Uterus (tissue), 4 donors: Measurements from ENCODE around the gene ASPG. TPM values are rescaled to one million over a fixed set of nuclear protein-coding genes. Genes with fewer than 3 reads are reported as not detected.

Experiments used
- DNase-seq, 2 donors: peaks; one replicate each; pipeline ENCODE4 v3.0.0-alpha.2; 2019 to 2020
- H3K27ac ChIP-seq, 2 donors: fragments of 200-600 bp; sonication (generic); 1 replicate in 1 of 2; 2 replicates in 1 of 2; pipeline ENCODE4 v1.5.1; 2016 to 2018
- H3K27me3 ChIP-seq, 2 donors: fragments of 200-600 bp; sonication (generic); one replicate each; pipeline ENCODE4 v1.5.1; 2018 to 2019; ENCODE audit warnings: control low read depth in 1 of 2
- H3K36me3 ChIP-seq, 2 donors: fragments of 200-600 bp; sonication (generic); one replicate each; pipeline ENCODE4 v1.5.1; 2019; ENCODE audit warnings: control low read depth in 1 of 2
- H3K4me1 ChIP-seq, 2 donors: fragments of 200-600 bp; sonication (generic); one replicate each; pipeline ENCODE4 v1.5.1; 2018 to 2019; ENCODE audit warnings: control low read depth in 1 of 2
- H3K4me3 ChIP-seq, 2 donors: fragments of 200-600 bp; sonication (generic); 1 replicate in 1 of 2; 2 replicates in 1 of 2; pipeline ENCODE4 v1.5.1; 2018 to 2019; ENCODE audit warnings: mild to moderate bottlenecking in 1 of 2
- H3K9me3 ChIP-seq, 2 donors: fragments of 200-600 bp; sonication (generic); one replicate each; pipeline ENCODE4 v1.5.1; 2019; ENCODE audit warnings: control low read depth in 1 of 2
- CTCF ChIP-seq, 4 experiments: fragments of 200-600 bp in 2 of 4; fragments of 450-650 bp in 2 of 4; sonication (generic) in 2 of 4; IDR thresholded peaks; one replicate each; pipeline ENCODE4 v1.5.1; 2016 to 2019; ENCODE audit warnings: antibody characterized with exemption in 4 of 4, mild to moderate bottlenecking in 2 of 4, moderate library complexity in 1 of 4
- POLR2A ChIP-seq, 2 donors: fragments of 450-650 bp; IDR thresholded peaks; one replicate each; pipeline ENCODE4 v1.6.1; 2016; ENCODE audit warnings: antibody characterized with exemption in 2 of 2, mild to moderate bottlenecking in 1 of 2, moderate library complexity in 1 of 2
- intact Hi-C: fragments of 100-400 bp; cut with DNase I; formaldehyde crosslinking; loops from one replicate; pipeline ENCODE4 v1.15.1; 2023; ENCODE audit warnings: low total_unique reads
- total RNA-seq, 4 donors: library from RNA; depleted of rRNA in 3 of 4; stranded (reverse); fragments of >200 nt in 3 of 4; gene quantifications; one replicate each; pipeline versions ENCODE4 v1.1.0 to v1.2.4, GENCODE V29; 2014 to 2023
- donor health status: DM: yes; HTN: yes; CAD: no.

The ASPG gene
- total RNA-seq, 4 donors from 2014 or later, result 0.41 to 16.2 (median 0.51) TPM; not detected in 1

- H3K4me3 ChIP-seq, result no peak overlapping the region
- no peak overlapping the region for H3K27ac ChIP-seq
- no peaks in the 10 kb centered on the region for H3K36me3 ChIP-seq
- H3K27me3 ChIP-seq, result no peaks in the 10 kb centered on the region
- no peaks in the 10 kb centered on the region for H3K4me1 ChIP-seq
- no peak for DNase-seq
- intact Hi-C loops, result no loop called here
- no peak for TF ChIP-seq CTCF (IDR thresholded peaks at IDR 0.05)
- no peak for TF ChIP-seq POLR2A (IDR thresholded peaks at IDR 0.05)
- no peaks in the 10 kb centered on the region for H3K9me3 ChIP-seq
Measured at GRCh38 chr14:104156142-104156541, 70.6 kb downstream of the ASPG start.

- Histone ChIP-seq H3K4me1 (no peaks in the 10 kb centered on the region), H3K9me3 (no peaks in the 10 kb centered on the region), H3K27ac (no peak overlapping the region), H3K36me3 (no peaks in the 10 kb centered on the region), H3K27me3 (no peaks in the 10 kb centered on the region), H3K4me3 (no peak overlapping the region)
- intact Hi-C loops, result no loop called here
- DNase-seq, result no peak
- TF ChIP-seq POLR2A (IDR thresholded peaks at IDR 0.05) (no peak), CTCF (IDR thresholded peaks at IDR 0.05) (no peak)
Measured at GRCh38 chr14:104157016-104157928, 71.8 kb downstream of the ASPG start.

GRCh38 chr14:104158827-104159798 lies 73.6 kb downstream of the ASPG start:
- Histone ChIP-seq H3K4me1 (no peaks in the 10 kb centered on the region), H3K27ac (no peak overlapping the region), H3K4me3 (no peak overlapping the region), H3K9me3 (no peaks in the 10 kb centered on the region), H3K36me3 (no peaks in the 10 kb centered on the region), H3K27me3 (no peaks in the 10 kb centered on the region)
- no peak for DNase-seq
- TF ChIP-seq POLR2A (IDR thresholded peaks at IDR 0.05) (no peak), CTCF (IDR thresholded peaks at IDR 0.05) (no peak)
- intact Hi-C loops, result no loop called here

DNA sequence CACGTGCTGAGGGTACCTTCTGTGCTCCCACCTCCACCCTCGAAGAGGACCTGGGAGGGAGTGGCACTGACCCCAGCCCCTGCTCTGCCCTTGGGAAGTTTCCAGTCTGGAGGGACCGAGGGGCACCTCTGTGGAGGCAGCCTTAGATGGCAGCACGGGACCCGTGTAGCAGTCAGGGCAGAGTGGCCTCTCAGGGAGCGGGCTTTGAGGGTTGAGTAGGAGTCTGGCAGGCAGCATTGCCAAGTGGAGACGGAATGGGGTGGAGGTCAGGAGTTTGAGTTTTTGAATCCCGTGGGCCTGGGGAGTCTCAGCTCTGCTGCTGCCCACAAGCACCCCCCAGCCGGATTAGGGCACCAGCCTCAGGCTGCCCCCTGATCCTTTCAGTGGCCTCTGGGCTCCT lies 74.5 kb downstream of the ASPG start:
- H3K4me1 ChIP-seq, result no peaks in the 10 kb centered on the region
- no peaks in the 10 kb centered on the region for H3K27me3 ChIP-seq
- no peak overlapping the region for H3K27ac ChIP-seq
- H3K36me3 ChIP-seq, result no peaks in the 10 kb centered on the region
- H3K4me3 ChIP-seq, result no peak overlapping the region
- no peaks in the 10 kb centered on the region for H3K9me3 ChIP-seq
- no peak for DNase-seq
- no peak for TF ChIP-seq CTCF (IDR thresholded peaks at IDR 0.05)
- TF ChIP-seq POLR2A (IDR thresholded peaks at IDR 0.05), result no peak
- intact Hi-C loops, result no loop called here
